Tibial nerve (tissue), 3 donors: ENCODE results near the gene RPS10.

Experiments used
- POLR2A ChIP-seq, 2 donors: fragments of 450-650 bp; IDR thresholded peaks; one replicate each; pipeline ENCODE4 v1.6.1; 2017; ENCODE audit warnings: antibody characterized with exemption in 2 of 2, mild to moderate bottlenecking in 2 of 2, moderate library complexity in 2 of 2
- TF ChIP-seq, protein P1 (sequence below), 5 experiments: fragments of 200-600 bp in 3 of 5; fragments of 450-650 bp in 2 of 5; sonication (generic) in 3 of 5; IDR thresholded peaks; one replicate each; pipeline ENCODE4 v1.5.1; 2016 to 2019; ENCODE audit warnings: antibody characterized with exemption in 5 of 5, mild to moderate bottlenecking in 3 of 5, moderate library complexity in 2 of 5

DNA sequence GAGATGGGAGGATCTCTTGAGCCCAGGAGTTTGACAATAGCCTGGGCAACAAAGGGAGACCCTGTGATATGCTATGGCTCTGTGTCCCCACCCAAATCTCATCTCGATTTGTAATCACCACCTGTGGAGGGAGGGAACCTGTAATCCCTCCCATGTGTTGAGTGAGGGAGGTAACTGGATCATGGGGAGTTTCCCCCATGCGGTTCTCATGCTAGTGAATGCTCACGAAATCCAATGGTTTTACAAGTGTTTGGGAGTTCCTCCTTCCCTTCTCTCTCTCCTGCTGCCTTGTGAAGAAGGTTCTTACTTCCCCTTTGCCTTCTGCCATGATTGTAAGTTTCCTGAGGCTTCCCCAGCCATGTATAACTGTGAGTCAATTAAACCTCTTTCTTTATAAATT, 36.8 kb downstream of the RPS10 start:
- TF ChIP-seq POLR2A (IDR thresholded peaks at IDR 0.05) = no peak
- TF ChIP-seq, protein P1, sequence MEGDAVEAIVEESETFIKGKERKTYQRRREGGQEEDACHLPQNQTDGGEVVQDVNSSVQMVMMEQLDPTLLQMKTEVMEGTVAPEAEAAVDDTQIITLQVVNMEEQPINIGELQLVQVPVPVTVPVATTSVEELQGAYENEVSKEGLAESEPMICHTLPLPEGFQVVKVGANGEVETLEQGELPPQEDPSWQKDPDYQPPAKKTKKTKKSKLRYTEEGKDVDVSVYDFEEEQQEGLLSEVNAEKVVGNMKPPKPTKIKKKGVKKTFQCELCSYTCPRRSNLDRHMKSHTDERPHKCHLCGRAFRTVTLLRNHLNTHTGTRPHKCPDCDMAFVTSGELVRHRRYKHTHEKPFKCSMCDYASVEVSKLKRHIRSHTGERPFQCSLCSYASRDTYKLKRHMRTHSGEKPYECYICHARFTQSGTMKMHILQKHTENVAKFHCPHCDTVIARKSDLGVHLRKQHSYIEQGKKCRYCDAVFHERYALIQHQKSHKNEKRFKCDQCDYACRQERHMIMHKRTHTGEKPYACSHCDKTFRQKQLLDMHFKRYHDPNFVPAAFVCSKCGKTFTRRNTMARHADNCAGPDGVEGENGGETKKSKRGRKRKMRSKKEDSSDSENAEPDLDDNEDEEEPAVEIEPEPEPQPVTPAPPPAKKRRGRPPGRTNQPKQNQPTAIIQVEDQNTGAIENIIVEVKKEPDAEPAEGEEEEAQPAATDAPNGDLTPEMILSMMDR (IDR thresholded peaks at IDR 0.05) = no peak
